Endodermal cell (in vitro differentiated cells): Measurements from ENCODE around the gene PIM3. TPM values are rescaled to one million over a fixed set of nuclear protein-coding genes. Genes with fewer than 3 reads are reported as not detected.

Source experiments
- DNase-seq: peaks from one replicate; pipeline ENCODE4 v3.0.0-alpha.2; 2017
- H3K27ac ChIP-seq: 2 replicates; pipeline ENCODE4 v1.5.1; 2013; ENCODE audit warnings: mild to moderate bottlenecking, low read depth, low read length, moderate library complexity
- H3K27me3 ChIP-seq: 2 replicates; pipeline ENCODE4 v1.6.1; 2013; ENCODE audit warnings: mild to moderate bottlenecking, low read length, moderate library complexity; ENCODE audit not compliant: insufficient read depth, control insufficient read depth, poor library complexity, severe bottlenecking
- H3K36me3 ChIP-seq: 2 replicates; pipeline ENCODE4 v1.7.0; 2013; ENCODE audit warnings: mild to moderate bottlenecking, low read length, moderate library complexity; ENCODE audit not compliant: control insufficient read depth, insufficient read depth
- H3K4me1 ChIP-seq: one replicate; pipeline ENCODE4 v1.7.0; 2013; ENCODE audit warnings: low read length; ENCODE audit not compliant: control insufficient read depth, insufficient read depth
- H3K4me3 ChIP-seq: 2 replicates; pipeline ENCODE4 v1.5.1; 2013; ENCODE audit warnings: mild to moderate bottlenecking, low read length, moderate library complexity
- H3K9ac ChIP-seq: 2 replicates; pipeline ENCODE4 v1.6.1; 2013; ENCODE audit warnings: mild to moderate bottlenecking, low read length, moderate library complexity; ENCODE audit not compliant: poor library complexity, severe bottlenecking; ENCODE audit errors: extremely low read depth
- H3K9me3 ChIP-seq: 2 replicates; pipeline ENCODE4 v1.6.1; 2013; ENCODE audit warnings: mild to moderate bottlenecking, low read length, moderate library complexity; ENCODE audit not compliant: control insufficient read depth
- H3K27ac Mint-ChIP-seq: 2 replicates; pipeline ENCODE4 v1.8.0; 2020; ENCODE audit warnings: mixed read lengths
- H3K27me3 Mint-ChIP-seq: 2 replicates; pipeline ENCODE4 v1.8.0; 2021; ENCODE audit warnings: mild to moderate bottlenecking, mixed read lengths; ENCODE audit not compliant: insufficient read depth
- H3K36me3 Mint-ChIP-seq: 2 replicates; pipeline ENCODE4 v1.8.0; 2020; ENCODE audit warnings: low read depth, mixed read lengths
- H3K4me1 Mint-ChIP-seq: 2 replicates; pipeline ENCODE4 v1.8.0; 2020; ENCODE audit warnings: mixed read lengths
- H3K4me3 Mint-ChIP-seq: 2 replicates; pipeline ENCODE4 v1.8.0; 2020; ENCODE audit warnings: mild to moderate bottlenecking, moderate library complexity, mixed read lengths
- H3K9me3 Mint-ChIP-seq: 2 replicates; pipeline ENCODE4 v1.8.0; 2020; ENCODE audit warnings: mild to moderate bottlenecking, mixed read lengths
- CTCF ChIP-seq: fragments of 200-600 bp; sonication (generic); conservative IDR thresholded peaks from 2 replicates; pipeline ENCODE4 v1.5.0; 2021; ENCODE audit warnings: antibody characterized with exemption, mild to moderate bottlenecking
- WGBS, 2 experiments: methylation state at CpG; one replicate each; pipeline versions ENCODE4 v1.1.5 to v1.1.7; 2013; ENCODE audit warnings: missing lambda C conversion rate in 2 of 2, mixed read lengths in 1 of 2; ENCODE audit not compliant: insufficient coverage in 1 of 2, insufficient read length in 1 of 2; 5-methylcytosine and 5-hydroxymethylcytosine counted together
- total RNA-seq, 2 donors: library from RNA; stranded (reverse); fragmentation: NEBNext Ultra II Directional in 1 of 2; extraction: Animal tissue kit (Norgen Biotek cat#: 25700) in 1 of 2; gene quantifications; 2 replicates in 1 of 2; 3 replicates in 1 of 2; pipeline ENCODE4 v1.2.1, GENCODE V29; 2021

The PIM3 gene
- total RNA-seq, 2 donors from 2014 or later: 31.5 to 36.6 TPM

- Histone ChIP-seq H3K9ac (no peak overlapping the region), H3K27me3 (no peaks in the 10 kb centered on the region), H3K4me1 (peaks cover 6% of the 10 kb centered on the region), H3K27ac (no peak overlapping the region), H3K9me3 (no peaks in the 10 kb centered on the region), H3K4me3 (no peak overlapping the region), H3K36me3 (no peaks in the 10 kb centered on the region)
- H3K9me3 Mint-ChIP-seq: no peaks in the 10 kb centered on the region
- 94 to 95% methylated on average over 9 to 20 of the region's 20 CpGs for WGBS, 2 experiments
- no peak for DNase-seq
- no peaks in the 10 kb centered on the region for H3K4me1 Mint-ChIP-seq
- H3K36me3 Mint-ChIP-seq: no peaks in the 10 kb centered on the region
- no peak overlapping the region for H3K27ac Mint-ChIP-seq
- H3K4me3 Mint-ChIP-seq: no peak overlapping the region
- TF ChIP-seq CTCF: no peak
- no peaks in the 10 kb centered on the region for H3K27me3 Mint-ChIP-seq
Observed at GRCh38 chr22:49953027-49953679, 7.4 kb upstream of the PIM3 start.

- no peak for TF ChIP-seq CTCF
- no peak overlapping the region for H3K27ac ChIP-seq
- DNase-seq: no peak
- peaks cover 6% of the 10 kb centered on the region for H3K4me1 ChIP-seq
- Mint-ChIP-seq H3K4me3 (no peak overlapping the region), H3K4me1 (no peaks in the 10 kb centered on the region), H3K9me3 (no peaks in the 10 kb centered on the region), H3K27me3 (no peaks in the 10 kb centered on the region), H3K36me3 (no peaks in the 10 kb centered on the region), H3K27ac (no peak overlapping the region)
- no peak overlapping the region for H3K9ac ChIP-seq
- no peaks in the 10 kb centered on the region for H3K27me3 ChIP-seq
- H3K4me3 ChIP-seq: no peak overlapping the region
- H3K9me3 ChIP-seq: no peaks in the 10 kb centered on the region
- H3K36me3 ChIP-seq: no peaks in the 10 kb centered on the region
- 87 to 88% methylated on average over 14 to 18 of the region's 18 CpGs for WGBS, 2 experiments
Observed at GRCh38 chr22:49953680-49954344, 6.8 kb upstream of the PIM3 start.

- 89 to 94% methylated on average over 6 to 8 of the region's 8 CpGs for WGBS, 2 experiments
Observed at GRCh38 chr22:49954354-49954753, 6.2 kb upstream of the PIM3 start.

More at GRCh38 chr22:49954354-49954753, 6.2 kb upstream of the PIM3 start:
- TF ChIP-seq CTCF: no peak
- Histone ChIP-seq H3K9ac (no peak overlapping the region), H3K36me3 (no peaks in the 10 kb centered on the region), H3K27ac (no peak overlapping the region), H3K9me3 (no peaks in the 10 kb centered on the region), H3K4me3 (no peak overlapping the region), H3K4me1 (peaks cover 6% of the 10 kb centered on the region), H3K27me3 (no peaks in the 10 kb centered on the region)
- Mint-ChIP-seq H3K36me3 (no peaks in the 10 kb centered on the region), H3K9me3 (no peaks in the 10 kb centered on the region), H3K4me1 (peaks cover 4% of the 10 kb centered on the region), H3K27me3 (no peaks in the 10 kb centered on the region), H3K4me3 (no peak overlapping the region), H3K27ac (no peak overlapping the region)
- no peak for DNase-seq
